Measurements from ENCODE around the gene C9orf78.

C9orf78 gene

DNA sequence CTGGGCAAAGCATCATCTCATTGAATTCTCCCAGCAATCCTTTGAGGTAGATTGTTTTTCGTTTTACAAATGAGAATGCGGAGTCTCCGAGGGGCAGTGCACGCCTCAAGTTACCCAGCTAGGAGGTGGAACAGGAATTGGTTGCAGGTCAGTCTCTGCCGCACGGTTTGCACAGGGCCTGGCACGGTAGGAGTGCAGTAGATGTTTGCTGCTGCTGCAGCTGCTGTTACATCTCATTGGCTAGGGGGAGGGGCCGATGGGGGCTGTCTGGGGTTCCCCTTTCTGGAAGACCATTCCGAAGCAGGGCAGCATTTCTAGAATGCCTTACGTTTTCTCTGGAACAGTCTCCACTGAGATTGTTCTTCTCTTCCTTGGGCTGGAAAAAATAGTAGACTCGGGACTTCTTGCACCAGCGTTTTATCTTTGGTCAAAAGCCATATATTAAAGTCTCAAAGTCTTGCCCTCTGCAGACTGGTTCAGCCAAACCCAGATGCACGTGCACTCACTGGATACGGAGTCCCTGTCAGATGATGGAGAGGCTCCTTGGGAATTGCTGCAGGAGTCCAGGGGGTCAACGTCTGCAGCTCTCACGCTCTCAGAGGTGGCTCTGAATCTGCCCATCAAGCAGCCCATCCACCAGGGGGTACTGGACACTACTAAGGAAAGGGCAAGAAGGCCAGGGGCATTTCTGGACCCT, 1.4 kb upstream of the C9orf78 start:
- CTCF ChIA-PET, result no interaction called here
- no peak for DNase-seq (ENCODE audit: extremely low spot score)
- POLR2A ChIA-PET, result interaction anchor here (2.3 kb wide), 1 partner anchor 13 kb away, joined by 12 read pairs; the partner anchor contains the start of gene TOR1A
- TF ChIP-seq TARDBP (IDR thresholded peaks at IDR 0.05) (no peak), LEF1 (IDR thresholded peaks at IDR 0.05; ENCODE audit: borderline replicate concordance) (no peak)

DNA sequence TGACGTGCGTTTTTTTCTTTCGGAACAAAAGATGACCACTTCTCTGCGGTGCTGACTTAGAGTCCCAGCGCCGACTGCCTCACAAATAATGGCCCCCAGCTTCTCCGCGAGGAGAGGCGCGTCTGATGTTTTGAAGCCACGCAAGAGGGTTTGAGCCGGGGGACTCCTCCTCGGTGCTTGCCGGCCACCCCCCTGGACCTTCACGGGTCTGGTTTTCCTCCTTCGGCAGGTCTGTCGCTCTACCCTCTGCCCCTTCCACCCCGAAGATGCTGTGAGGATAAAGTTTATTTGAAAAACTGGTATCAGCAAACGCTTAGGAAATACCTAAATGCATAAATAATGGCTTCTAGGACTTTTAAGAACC, 767 bp upstream of the C9orf78 start:
- ChIA-PET CTCF (no interaction called here), POLR2A (interaction anchor here (2.3 kb wide), 1 partner anchor 12 kb away, joined by 12 read pairs; the partner anchor contains the start of gene TOR1A)
- TF ChIP-seq ELF4 (IDR thresholded peaks at IDR 0.05) (no peak), FOXA1 (IDR thresholded peaks at IDR 0.05) (no peak), L3MBTL2 (conservative IDR thresholded peaks at IDR 0.05) (no peak)
- no peak for DNase-seq (ENCODE audit: extremely low spot score)

DNA sequence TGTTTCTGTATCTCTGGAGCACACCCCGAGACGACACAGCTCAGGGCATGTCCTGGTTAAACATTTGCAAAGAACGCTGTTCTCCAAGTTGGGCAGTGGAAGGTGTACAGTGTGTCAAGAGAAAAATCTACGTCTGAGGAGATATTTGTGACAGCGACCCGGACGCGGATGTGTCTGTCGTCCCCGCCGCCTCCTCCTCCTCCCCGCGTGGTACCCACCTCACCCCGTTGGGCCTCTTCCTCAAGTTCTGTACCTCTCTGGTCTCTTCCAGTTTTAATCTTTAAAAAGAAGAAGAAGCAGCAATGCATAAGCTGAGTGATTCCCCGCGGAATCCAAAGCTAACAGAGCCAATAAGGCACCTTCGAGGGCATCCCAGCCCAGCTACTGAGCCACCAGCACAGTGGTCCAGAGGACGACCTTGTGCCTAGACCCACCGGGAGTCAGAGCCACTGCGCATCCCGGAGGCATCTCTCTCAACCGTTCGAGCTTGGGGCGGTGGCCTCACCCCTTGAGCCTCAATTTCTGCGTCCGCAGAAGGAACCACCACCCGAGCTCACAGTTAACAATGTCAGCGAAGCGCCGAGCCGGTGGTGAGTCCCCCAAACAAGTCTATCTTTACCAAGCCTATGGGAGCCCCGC, 467 bp downstream of the C9orf78 start:
- no peak for DNase-seq (ENCODE audit: extremely low spot score)
- ChIA-PET POLR2A (interaction anchor here (0.7 to 2.3 kb wide), 2 partner anchors 11 to 205 kb away, joined by 3 to 12 read pairs; partner anchors contain the start of gene TOR1A), CTCF (no interaction called here)
- TF ChIP-seq LEF1 (IDR thresholded peaks at IDR 0.05; ENCODE audit: borderline replicate concordance) (no peak), CTBP1 (IDR thresholded peaks at IDR 0.05; ENCODE audit: borderline replicate concordance) (no peak), TARDBP (IDR thresholded peaks at IDR 0.05) (no peak), BHLHE40 (IDR thresholded peaks at IDR 0.05; ENCODE audit: borderline replicate concordance) (no peak), ZNF384 (IDR thresholded peaks at IDR 0.05) (no peak), ELF4 (IDR thresholded peaks at IDR 0.05) (no peak), FOXM1 (IDR thresholded peaks at IDR 0.05; ENCODE audit: borderline replicate concordance) (no peak)
- TF ChIP-seq, protein P1, sequence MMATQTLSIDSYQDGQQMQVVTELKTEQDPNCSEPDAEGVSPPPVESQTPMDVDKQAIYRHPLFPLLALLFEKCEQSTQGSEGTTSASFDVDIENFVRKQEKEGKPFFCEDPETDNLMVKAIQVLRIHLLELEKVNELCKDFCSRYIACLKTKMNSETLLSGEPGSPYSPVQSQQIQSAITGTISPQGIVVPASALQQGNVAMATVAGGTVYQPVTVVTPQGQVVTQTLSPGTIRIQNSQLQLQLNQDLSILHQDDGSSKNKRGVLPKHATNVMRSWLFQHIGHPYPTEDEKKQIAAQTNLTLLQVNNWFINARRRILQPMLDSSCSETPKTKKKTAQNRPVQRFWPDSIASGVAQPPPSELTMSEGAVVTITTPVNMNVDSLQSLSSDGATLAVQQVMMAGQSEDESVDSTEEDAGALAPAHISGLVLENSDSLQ (IDR thresholded peaks at IDR 0.05), result no peak

DNA sequence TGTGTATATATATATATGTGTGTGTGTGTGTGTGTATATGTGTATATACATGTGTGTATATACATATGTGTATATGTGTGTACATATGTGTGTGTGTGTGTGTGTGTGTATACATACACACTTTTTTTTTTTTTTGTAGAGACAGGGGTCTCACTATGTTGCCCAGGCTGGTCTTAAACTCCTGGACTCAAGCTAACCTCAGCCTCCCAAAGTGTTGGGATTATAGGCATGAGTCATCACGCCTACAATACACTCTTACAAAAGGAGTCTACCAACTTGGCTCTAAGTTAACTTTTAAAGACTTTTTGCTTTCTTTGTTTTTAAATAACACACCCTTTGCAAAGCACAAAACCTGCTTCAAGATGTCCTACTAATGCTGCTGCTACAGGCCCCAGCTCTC, 2.1 kb downstream of the C9orf78 start:
- CTCF ChIA-PET, result interaction anchor here (0.6 kb wide), 1 partner anchor 194 kb away, joined by 4 read pairs; no protein-coding TSS in a partner anchor
- POLR2A ChIA-PET, result interaction anchor here (0.7 kb wide), 1 partner anchor 16 kb away, joined by 3 read pairs; no protein-coding TSS in a partner anchor
- DNase-seq (ENCODE audit: extremely low spot score), result no peak
- no peak for TF ChIP-seq SUZ12 (IDR thresholded peaks at IDR 0.05)
- no peak for TF ChIP-seq ZNF384 (IDR thresholded peaks at IDR 0.05)
- no peak for TF ChIP-seq FOXK2 (IDR thresholded peaks at IDR 0.05)
- no peak for TF ChIP-seq CTBP1 (IDR thresholded peaks at IDR 0.05; ENCODE audit: borderline replicate concordance)
- TF ChIP-seq FOXA1 (IDR thresholded peaks at IDR 0.05), result no peak
- TF ChIP-seq ARNT (IDR thresholded peaks at IDR 0.05), result no peak
- TF ChIP-seq HDGF (IDR thresholded peaks at IDR 0.05; ENCODE audit: borderline replicate concordance), result no peak
- no peak for TF ChIP-seq BHLHE40 (IDR thresholded peaks at IDR 0.05; ENCODE audit: borderline replicate concordance)
- TF ChIP-seq FOXM1 (IDR thresholded peaks at IDR 0.05; ENCODE audit: borderline replicate concordance), result no peak
- TF ChIP-seq, protein P1 (IDR thresholded peaks at IDR 0.05), result no peak
- no peak for TF ChIP-seq ELF4 (IDR thresholded peaks at IDR 0.05)
- TF ChIP-seq LEF1 (IDR thresholded peaks at IDR 0.05; ENCODE audit: borderline replicate concordance), result no peak
- TF ChIP-seq L3MBTL2 (conservative IDR thresholded peaks at IDR 0.05), result no peak

DNA sequence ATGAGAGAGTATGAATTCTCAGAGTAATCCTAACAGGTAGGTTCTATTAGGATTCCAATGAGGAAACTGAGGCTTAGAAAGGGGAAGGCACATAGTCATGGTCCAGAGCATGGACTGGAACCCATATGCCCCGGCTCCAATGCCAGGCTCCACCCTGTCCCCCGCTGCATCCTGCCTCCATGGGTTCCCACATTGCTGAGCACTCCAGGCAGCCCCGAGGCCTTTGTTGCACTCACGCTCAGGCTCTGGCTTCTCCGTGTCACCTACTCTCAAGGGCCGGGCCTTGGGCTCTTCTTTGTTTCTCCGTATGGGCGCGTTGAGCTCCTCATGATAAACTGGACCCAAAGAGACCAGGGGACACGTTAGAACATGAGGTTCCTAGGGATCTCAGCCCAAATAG, 6.1 kb downstream of the C9orf78 start:
- ChIA-PET POLR2A (no interaction called here), CTCF (interaction anchor here (0.7 kb wide), 1 partner anchor 52 kb away, joined by 3 read pairs; no protein-coding TSS in a partner anchor)
- no peak for TF ChIP-seq LEF1 (IDR thresholded peaks at IDR 0.05; ENCODE audit: borderline replicate concordance)
- TF ChIP-seq NFRKB (IDR thresholded peaks at IDR 0.05), result no peak
- TF ChIP-seq FOXM1 (IDR thresholded peaks at IDR 0.05; ENCODE audit: borderline replicate concordance), result no peak
- no peak for DNase-seq (ENCODE audit: extremely low spot score)

DNA sequence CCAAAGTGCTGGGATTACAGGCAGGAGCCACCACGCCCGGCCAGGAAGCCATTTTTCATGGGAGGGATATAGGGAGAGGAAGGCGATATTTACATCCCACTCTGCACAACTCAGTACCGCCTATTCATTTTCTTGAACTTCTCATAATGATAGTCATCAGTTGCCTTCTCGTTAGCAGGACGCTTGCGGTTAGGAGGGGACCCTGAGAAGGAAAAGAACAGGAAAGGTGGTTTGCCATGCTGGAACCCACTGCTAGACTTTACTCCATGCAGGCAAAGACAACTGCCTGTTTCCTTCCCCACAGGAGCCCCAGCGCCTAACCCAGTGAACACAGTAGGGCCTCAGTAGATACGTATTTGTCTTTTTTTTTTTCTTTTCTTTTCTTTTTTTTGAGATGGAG, 7.0 kb downstream of the C9orf78 start:
- DNase-seq (ENCODE audit: extremely low spot score), result no peak
- CTCF ChIA-PET, result no interaction called here

DNA sequence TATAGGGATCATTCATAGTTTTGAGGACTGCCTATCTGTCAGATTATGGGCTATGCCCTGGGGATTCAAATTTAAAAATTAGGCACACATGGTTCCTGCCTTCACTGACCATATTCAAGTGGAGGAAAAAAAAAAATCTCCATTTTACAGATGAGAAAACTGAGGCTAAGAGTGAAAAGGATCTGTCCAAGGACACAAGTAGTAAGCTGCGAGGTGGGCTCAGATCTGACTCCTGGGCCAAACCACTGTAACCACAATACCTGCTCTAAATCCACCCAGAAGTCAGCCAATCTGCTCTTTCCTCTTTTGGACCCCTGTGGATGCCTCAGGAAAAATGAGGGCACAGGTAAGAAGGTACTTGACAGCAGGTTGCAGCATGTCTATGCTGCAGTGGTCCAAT, 8.3 kb downstream of the C9orf78 start:
- ChIA-PET CTCF (no interaction called here), POLR2A (no interaction called here)
- TF ChIP-seq BHLHE40 (IDR thresholded peaks at IDR 0.05; ENCODE audit: borderline replicate concordance) (no peak), SP1 (IDR thresholded peaks at IDR 0.05) (no peak), ARNT (IDR thresholded peaks at IDR 0.05) (no peak), FOXA1 (IDR thresholded peaks at IDR 0.05) (no peak), ZNF384 (IDR thresholded peaks at IDR 0.05) (no peak), L3MBTL2 (conservative IDR thresholded peaks at IDR 0.05) (no peak), ELF4 (IDR thresholded peaks at IDR 0.05) (no peak)
- no peak for DNase-seq (ENCODE audit: extremely low spot score)

More for the DNA sequence above, 7.0 kb downstream of the C9orf78 start:
- TF ChIP-seq SP1 (IDR thresholded peaks at IDR 0.05), result no peak
- no peak for TF ChIP-seq TARDBP (IDR thresholded peaks at IDR 0.05)
- no peak for TF ChIP-seq HDGF (IDR thresholded peaks at IDR 0.05; ENCODE audit: borderline replicate concordance)
- TF ChIP-seq FOXK2 (IDR thresholded peaks at IDR 0.05), result no peak
- no peak for TF ChIP-seq ARNT (IDR thresholded peaks at IDR 0.05)
- POLR2A ChIA-PET, result no interaction called here
